ENCODE measurements around the gene DYRK1B.

Gene DYRK1B

GRCh38 chr19:39839678-39840327 lies 5.8 kb upstream of the DYRK1B start (continued):
- TF ChIP-seq, protein P1, sequence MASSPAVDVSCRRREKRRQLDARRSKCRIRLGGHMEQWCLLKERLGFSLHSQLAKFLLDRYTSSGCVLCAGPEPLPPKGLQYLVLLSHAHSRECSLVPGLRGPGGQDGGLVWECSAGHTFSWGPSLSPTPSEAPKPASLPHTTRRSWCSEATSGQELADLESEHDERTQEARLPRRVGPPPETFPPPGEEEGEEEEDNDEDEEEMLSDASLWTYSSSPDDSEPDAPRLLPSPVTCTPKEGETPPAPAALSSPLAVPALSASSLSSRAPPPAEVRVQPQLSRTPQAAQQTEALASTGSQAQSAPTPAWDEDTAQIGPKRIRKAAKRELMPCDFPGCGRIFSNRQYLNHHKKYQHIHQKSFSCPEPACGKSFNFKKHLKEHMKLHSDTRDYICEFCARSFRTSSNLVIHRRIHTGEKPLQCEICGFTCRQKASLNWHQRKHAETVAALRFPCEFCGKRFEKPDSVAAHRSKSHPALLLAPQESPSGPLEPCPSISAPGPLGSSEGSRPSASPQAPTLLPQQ (tag by site-specific recombination; IDR thresholded peaks at IDR 0.05): no peak
- no peak for TF ChIP-seq ZXDB (tag by site-specific recombination; IDR thresholded peaks at IDR 0.05)
- no peak for TF ChIP-seq ZNF747 (tag by site-specific recombination; IDR thresholded peaks at IDR 0.05)
- TF ChIP-seq ZNF394 (tag by site-specific recombination; IDR thresholded peaks at IDR 0.05; ENCODE audit: borderline replicate concordance): no peak
- TF ChIP-seq KLF8 (tag by site-specific recombination; IDR thresholded peaks at IDR 0.05): no peak
- no peak for TF ChIP-seq ZBTB17 (tag by site-specific recombination; IDR thresholded peaks at IDR 0.05)
- TF ChIP-seq KLF7 (tag by site-specific recombination; IDR thresholded peaks at IDR 0.05; ENCODE audit: borderline replicate concordance): no peak

DNA sequence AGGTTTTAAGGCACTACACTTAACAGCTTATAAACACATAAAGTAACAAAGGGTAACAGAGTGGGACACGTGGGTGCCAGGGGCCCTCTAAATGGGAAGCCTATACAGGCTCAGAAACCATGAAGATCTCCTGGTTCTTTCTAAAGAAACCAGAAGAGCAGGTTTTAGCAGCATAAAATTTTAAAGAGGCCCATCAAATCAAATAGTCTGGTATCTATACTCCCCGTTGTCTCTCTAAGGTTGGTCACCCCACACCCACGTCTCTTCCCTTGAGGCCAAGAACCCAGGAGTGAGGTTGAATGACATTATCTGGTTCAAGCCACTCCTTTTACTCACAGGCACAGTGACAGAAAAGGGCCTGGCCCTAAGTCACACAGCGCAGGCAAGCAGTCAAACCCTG lies 4.6 kb upstream of the DYRK1B start:
- no peak overlapping the region for H3K4me3 ChIP-seq (ENCODE audit: low read depth, low read length)
- ChIA-PET CTCF (interaction anchor here (0.5 to 1.1 kb wide), 2 partner anchors 23 to 285 kb away, joined by 3 read pairs; no protein-coding TSS in a partner anchor), POLR2A (no interaction called here)
- no peak for TF ChIP-seq ZSCAN23 (tag by site-specific recombination; IDR thresholded peaks at IDR 0.05)
- TF ChIP-seq ZNF600 (tag by site-specific recombination; IDR thresholded peaks at IDR 0.05): no peak
- TF ChIP-seq, protein P2, sequence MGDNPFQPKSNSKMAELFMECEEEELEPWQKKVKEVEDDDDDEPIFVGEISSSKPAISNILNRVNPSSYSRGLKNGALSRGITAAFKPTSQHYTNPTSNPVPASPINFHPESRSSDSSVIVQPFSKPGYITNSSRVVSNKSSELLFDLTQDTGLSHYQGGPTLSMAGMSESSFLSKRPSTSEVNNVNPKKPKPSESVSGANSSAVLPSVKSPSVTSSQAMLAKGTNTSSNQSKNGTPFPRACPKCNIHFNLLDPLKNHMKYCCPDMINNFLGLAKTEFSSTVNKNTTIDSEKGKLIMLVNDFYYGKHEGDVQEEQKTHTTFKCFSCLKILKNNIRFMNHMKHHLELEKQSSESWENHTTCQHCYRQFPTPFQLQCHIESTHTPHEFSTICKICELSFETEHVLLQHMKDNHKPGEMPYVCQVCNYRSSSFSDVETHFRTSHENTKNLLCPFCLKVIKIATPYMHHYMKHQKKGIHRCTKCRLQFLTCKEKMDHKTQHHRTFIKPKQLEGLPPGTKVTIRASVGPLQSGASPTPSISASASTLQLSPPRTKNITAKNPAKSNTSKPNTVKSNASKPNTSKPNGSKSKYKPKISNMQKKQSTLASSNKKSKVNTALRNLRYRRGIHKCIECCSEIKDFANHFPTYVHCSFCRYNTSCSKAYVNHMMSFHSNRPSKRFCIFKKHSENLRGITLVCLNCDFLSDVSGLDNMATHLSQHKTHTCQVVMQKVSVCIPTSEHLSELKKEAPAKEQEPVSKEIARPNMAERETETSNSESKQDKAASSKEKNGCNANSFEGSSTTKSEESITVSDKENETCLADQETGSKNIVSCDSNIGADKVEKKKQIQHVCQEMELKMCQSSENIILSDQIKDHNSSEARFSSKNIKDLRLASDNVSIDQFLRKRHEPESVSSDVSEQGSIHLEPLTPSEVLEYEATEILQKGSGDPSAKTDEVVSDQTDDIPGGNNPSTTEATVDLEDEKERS (tag by site-specific recombination; IDR thresholded peaks at IDR 0.05): no peak
- TF ChIP-seq ZNF585B (tag by site-specific recombination; IDR thresholded peaks at IDR 0.05): no peak
- TF ChIP-seq, protein P3, sequence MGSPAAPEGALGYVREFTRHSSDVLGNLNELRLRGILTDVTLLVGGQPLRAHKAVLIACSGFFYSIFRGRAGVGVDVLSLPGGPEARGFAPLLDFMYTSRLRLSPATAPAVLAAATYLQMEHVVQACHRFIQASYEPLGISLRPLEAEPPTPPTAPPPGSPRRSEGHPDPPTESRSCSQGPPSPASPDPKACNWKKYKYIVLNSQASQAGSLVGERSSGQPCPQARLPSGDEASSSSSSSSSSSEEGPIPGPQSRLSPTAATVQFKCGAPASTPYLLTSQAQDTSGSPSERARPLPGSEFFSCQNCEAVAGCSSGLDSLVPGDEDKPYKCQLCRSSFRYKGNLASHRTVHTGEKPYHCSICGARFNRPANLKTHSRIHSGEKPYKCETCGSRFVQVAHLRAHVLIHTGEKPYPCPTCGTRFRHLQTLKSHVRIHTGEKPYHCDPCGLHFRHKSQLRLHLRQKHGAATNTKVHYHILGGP (tag by site-specific recombination; IDR thresholded peaks at IDR 0.05): no peak
- no peak for TF ChIP-seq KLF1 (tag by site-specific recombination; IDR thresholded peaks at IDR 0.05)
- TF ChIP-seq ZNF610 (tag by site-specific recombination; IDR thresholded peaks at IDR 0.05; ENCODE audit: borderline replicate concordance): no peak
- no peak for TF ChIP-seq ZNF184 (tag by site-specific recombination; IDR thresholded peaks at IDR 0.05)
- no peak for TF ChIP-seq HOXD13 (CRISPR knock-in tag; IDR thresholded peaks at IDR 0.05; ENCODE audit: borderline replicate concordance)
- no peak for TF ChIP-seq MYNN (tag by site-specific recombination; IDR thresholded peaks at IDR 0.05; ENCODE audit: borderline replicate concordance)
- no peak for TF ChIP-seq ZNF654 (tag by site-specific recombination; IDR thresholded peaks at IDR 0.05; ENCODE audit: low read depth)
- no peak for TF ChIP-seq ZNF76 (tag by site-specific recombination; IDR thresholded peaks at IDR 0.05; ENCODE audit: borderline replicate concordance, low read depth)
- no peak for TF ChIP-seq EGR2 (tag by site-specific recombination; IDR thresholded peaks at IDR 0.05; ENCODE audit: low read depth)
- TF ChIP-seq ZNF223 (tag by site-specific recombination; IDR thresholded peaks at IDR 0.05): no peak
- no peaks in the 10 kb centered on the region for H3K9me3 ChIP-seq (ENCODE audit: control insufficient read depth, insufficient read depth, low read depth, low read length)
- H3K36me3 ChIP-seq (ENCODE audit: control insufficient read depth in 2 of 2, insufficient read depth in 1 of 2, low read length in 2 of 2): peaks cover 65 to 75% of the 10 kb centered on the region in 2 experiments
- peaks cover 30% of the 10 kb centered on the region for H3K4me1 ChIP-seq (ENCODE audit: control insufficient read depth, insufficient read depth, low read length)
- no peak overlapping the region for H3K27ac ChIP-seq (ENCODE audit: extremely low read depth, low read depth, low read length)
